PC-9 (cell line): ENCODE measurements around the gene ST3GAL6. TPM values are rescaled to one million over a fixed set of nuclear protein-coding genes. Genes with fewer than 3 reads are reported as not detected.

Experiments used
- BruUV-seq: library from RNA; stranded (reverse); fragments of 400-500 nt; replicated peaks from 2 replicates; lab custom pipeline; 2021; lab: Mats Ljungman, UMichigan
- CTCF ChIA-PET: fragments of 300-600 bp; sonication (Branson Sonifier 250); formaldehyde crosslinking; loops from one replicate; lab custom pipeline; 2022; ENCODE audit warnings: antibody characterized with exemption; lab: Charles Lee
- POLR2A ChIA-PET: fragments of 300-600 bp; sonication (Branson Sonifier 250); formaldehyde crosslinking; loops from one replicate; lab custom pipeline; 2022; ENCODE audit warnings: antibody characterized with exemption; ENCODE audit not compliant: unreplicated experiment; lab: Charles Lee
- DNase-seq, 2 experiments: peaks; one replicate each; pipeline versions ENCODE4 v3.0.0 to v3.0.0-alpha.2; 2015 to 2022; ENCODE audit warnings: mixed read lengths in 1 of 2
- H2AFZ ChIP-seq: fragments of 200-600 bp; sonication (generic); 2 replicates; pipeline ENCODE4 v1.8.1; 2017; ENCODE audit warnings: antibody characterized with exemption
- H3F3A ChIP-seq: fragments of 200-600 bp; sonication (generic); 2 replicates; pipeline ENCODE4 v1.8.1; 2017; ENCODE audit warnings: antibody characterized with exemption, mild to moderate bottlenecking, low read depth; ENCODE audit not compliant: insufficient read depth
- H3K27ac ChIP-seq: fragments of 200-600 bp; sonication (generic); 2 replicates; pipeline ENCODE4 v1.6.1; 2016; ENCODE audit warnings: mixed run types
- H3K27me3 ChIP-seq: fragments of 200-600 bp; sonication (generic); 2 replicates; pipeline ENCODE4 v1.6.1; 2016; ENCODE audit warnings: low read depth, mixed run types; ENCODE audit not compliant: insufficient read depth
- H3K36me3 ChIP-seq: fragments of 200-600 bp; sonication (generic); 2 replicates; pipeline ENCODE4 v1.6.1; 2016; ENCODE audit warnings: low read depth, mixed run types
- H3K4me1 ChIP-seq: fragments of 200-600 bp; sonication (generic); replicated peaks from 2 replicates; pipeline ENCODE4 v1.6.1; 2016; ENCODE audit warnings: mixed run types; ENCODE audit not compliant: insufficient read depth
- H3K4me2 ChIP-seq: fragments of 200-600 bp; sonication (generic); 2 replicates; pipeline ENCODE4 v1.6.1; 2017; ENCODE audit warnings: mixed run types
- H3K4me3 ChIP-seq: fragments of 200-600 bp; sonication (generic); 2 replicates; pipeline ENCODE4 v1.6.1; 2016; ENCODE audit warnings: mixed run types
- H3K79me2 ChIP-seq: fragments of 200-600 bp; sonication (generic); 2 replicates; pipeline ENCODE4 v1.6.1; 2017; ENCODE audit warnings: low read depth, mixed run types
- H3K9me2 ChIP-seq: fragments of 200-600 bp; sonication (generic); 2 replicates; pipeline ENCODE4 v1.8.1; 2017; ENCODE audit warnings: mild to moderate bottlenecking; ENCODE audit not compliant: insufficient read depth
- H3K9me3 ChIP-seq: fragments of 200-600 bp; sonication (generic); 2 replicates; pipeline ENCODE4 v1.8.1; 2016; ENCODE audit warnings: low read depth; ENCODE audit not compliant: insufficient read depth
- H4K20me1 ChIP-seq: fragments of 200-600 bp; sonication (generic); 2 replicates; pipeline ENCODE4 v1.8.1; 2017; ENCODE audit not compliant: insufficient read depth
- EZH2 ChIP-seq: fragments of 200-600 bp; sonication (generic); IDR thresholded peaks from 2 replicates; pipeline ENCODE4 v1.8.0; 2017; ENCODE audit warnings: antibody characterized with exemption, low read depth
- intact Hi-C: fragments of 100-400 bp; cut with micrococcal nuclease; formaldehyde crosslinking; loops from one replicate; pipeline ENCODE4 v1.10.0; 2022; ENCODE audit not compliant: unreplicated experiment
- total RNA-seq: library from RNA; stranded (reverse); gene quantifications from 2 replicates; pipeline ENCODE4 v1.2.3, GENCODE V29; 2021
- TF ChIP-seq, protein P1 (sequence below): fragments of 200-600 bp; sonication (generic); conservative IDR thresholded peaks from 2 replicates; pipeline ENCODE4 v1.6.1; 2017; ENCODE audit warnings: mixed run types, antibody characterized with exemption, mild to moderate bottlenecking, moderate library complexity

ST3GAL6 gene
- total RNA-seq, 1 experiment from 2014 or later = 5.4 TPM

DNA sequence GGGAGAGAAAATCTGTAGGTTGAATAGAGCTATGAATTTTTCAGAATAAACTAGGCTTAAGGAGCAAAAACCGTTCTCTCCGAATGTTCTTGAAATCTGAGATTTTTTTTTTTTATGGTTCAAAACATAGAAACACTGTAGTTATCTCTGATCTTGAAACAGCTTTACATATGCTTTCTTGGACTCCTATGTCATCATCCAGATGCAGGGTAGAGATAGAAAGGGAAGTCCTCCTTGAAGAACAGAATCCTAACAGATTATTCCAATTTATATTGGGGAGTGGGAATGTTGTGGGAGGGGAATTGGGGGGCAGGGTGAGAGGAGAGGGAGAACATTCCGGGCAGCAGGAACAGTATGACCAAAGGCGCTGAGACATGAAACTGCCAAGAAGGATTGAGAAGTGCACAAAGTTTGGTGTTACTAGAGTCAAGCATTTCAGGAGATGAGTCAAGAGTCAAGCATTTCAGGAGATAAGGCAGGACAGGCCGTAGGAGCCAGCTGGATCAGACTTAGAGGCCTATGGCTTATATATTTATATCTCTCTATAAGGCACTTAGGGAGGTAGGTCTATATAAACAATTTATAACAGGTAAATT, 21.9 kb upstream of the ST3GAL6 start:
- Histone ChIP-seq H3F3A (no peaks in the 10 kb centered on the region; the same call in 1 of the 2 replicates), H2AFZ (no peak overlapping the region), H3K79me2 (no peaks in the 10 kb centered on the region), H3K4me2 (peak overlapping the region; percentile 23; the same call in 1 of the 2 replicates), H3K27ac (no peak overlapping the region), H3K9me3 (no peaks in the 10 kb centered on the region), H3K36me3 (no peaks in the 10 kb centered on the region), H3K27me3 (no peaks in the 10 kb centered on the region), H3K4me1 (peaks cover 13% of the 10 kb centered on the region), H3K9me2 (no peaks in the 10 kb centered on the region), H4K20me1 (no peaks in the 10 kb centered on the region), H3K4me3 (no peak overlapping the region)
- DNase-seq = peak; percentile 38 to 57
- no TSS peak for BruUV-seq
- ChIA-PET POLR2A (interaction anchor here (0.7 kb wide), 1 partner anchor 152 kb away, joined by 12 read pairs; no protein-coding TSS in a partner anchor), CTCF (interaction anchor here (0.7 kb wide), 1 partner anchor 46 kb away, joined by 8 read pairs; no protein-coding TSS in a partner anchor)
- intact Hi-C loops = no loop called here
- no peak for TF ChIP-seq EZH2
- TF ChIP-seq, protein P1, sequence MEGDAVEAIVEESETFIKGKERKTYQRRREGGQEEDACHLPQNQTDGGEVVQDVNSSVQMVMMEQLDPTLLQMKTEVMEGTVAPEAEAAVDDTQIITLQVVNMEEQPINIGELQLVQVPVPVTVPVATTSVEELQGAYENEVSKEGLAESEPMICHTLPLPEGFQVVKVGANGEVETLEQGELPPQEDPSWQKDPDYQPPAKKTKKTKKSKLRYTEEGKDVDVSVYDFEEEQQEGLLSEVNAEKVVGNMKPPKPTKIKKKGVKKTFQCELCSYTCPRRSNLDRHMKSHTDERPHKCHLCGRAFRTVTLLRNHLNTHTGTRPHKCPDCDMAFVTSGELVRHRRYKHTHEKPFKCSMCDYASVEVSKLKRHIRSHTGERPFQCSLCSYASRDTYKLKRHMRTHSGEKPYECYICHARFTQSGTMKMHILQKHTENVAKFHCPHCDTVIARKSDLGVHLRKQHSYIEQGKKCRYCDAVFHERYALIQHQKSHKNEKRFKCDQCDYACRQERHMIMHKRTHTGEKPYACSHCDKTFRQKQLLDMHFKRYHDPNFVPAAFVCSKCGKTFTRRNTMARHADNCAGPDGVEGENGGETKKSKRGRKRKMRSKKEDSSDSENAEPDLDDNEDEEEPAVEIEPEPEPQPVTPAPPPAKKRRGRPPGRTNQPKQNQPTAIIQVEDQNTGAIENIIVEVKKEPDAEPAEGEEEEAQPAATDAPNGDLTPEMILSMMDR = no peak

DNA sequence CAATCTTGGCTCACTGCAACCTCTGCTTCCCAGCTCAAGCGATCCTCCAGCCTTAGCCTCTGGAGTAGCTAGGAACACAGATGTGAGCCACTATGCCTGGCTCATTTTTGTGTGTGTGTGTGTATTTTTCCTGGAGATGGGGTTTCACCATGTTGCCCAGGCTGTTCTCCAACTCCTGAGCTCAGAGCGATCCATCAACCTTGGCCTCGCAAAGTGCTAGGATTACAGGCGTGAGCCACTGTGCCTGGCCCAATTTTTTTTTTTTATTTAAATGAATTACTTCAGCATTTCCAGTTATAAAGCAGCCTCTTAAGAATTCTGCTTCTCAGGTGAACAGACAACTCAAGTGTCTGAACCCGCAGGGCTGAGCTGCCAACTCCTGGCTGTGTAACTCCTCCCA, 20.1 kb upstream of the ST3GAL6 start:
- TF ChIP-seq, protein P1 = no peak
- no peak for TF ChIP-seq EZH2
- no peaks in the 10 kb centered on the region for H3K27me3 ChIP-seq
- H3K4me1 ChIP-seq = peaks cover 13% of the 10 kb centered on the region
- no peaks in the 10 kb centered on the region for H3K36me3 ChIP-seq
- no peak overlapping the region for H3K4me3 ChIP-seq
- H3K79me2 ChIP-seq = no peaks in the 10 kb centered on the region
- H3F3A ChIP-seq = no peaks in the 10 kb centered on the region; the same call in 1 of the 2 replicates
- POLR2A ChIA-PET = interaction anchor here (0.6 kb wide), 1 partner anchor 85 kb away, joined by 5 read pairs; no protein-coding TSS in a partner anchor
- BruUV-seq = no TSS peak
- no peak overlapping the region for H2AFZ ChIP-seq
- H3K27ac ChIP-seq = no peak overlapping the region
- H3K9me3 ChIP-seq = no peaks in the 10 kb centered on the region
- H3K9me2 ChIP-seq = no peaks in the 10 kb centered on the region
- CTCF ChIA-PET = interaction anchor here (0.7 kb wide), 2 partner anchors 141 to 329 kb away, joined by 4 to 15 read pairs; no protein-coding TSS in a partner anchor
- no peak overlapping the region for H3K4me2 ChIP-seq
- H4K20me1 ChIP-seq = no peaks in the 10 kb centered on the region
- no peak for DNase-seq
- intact Hi-C loops = no loop called here

DNA sequence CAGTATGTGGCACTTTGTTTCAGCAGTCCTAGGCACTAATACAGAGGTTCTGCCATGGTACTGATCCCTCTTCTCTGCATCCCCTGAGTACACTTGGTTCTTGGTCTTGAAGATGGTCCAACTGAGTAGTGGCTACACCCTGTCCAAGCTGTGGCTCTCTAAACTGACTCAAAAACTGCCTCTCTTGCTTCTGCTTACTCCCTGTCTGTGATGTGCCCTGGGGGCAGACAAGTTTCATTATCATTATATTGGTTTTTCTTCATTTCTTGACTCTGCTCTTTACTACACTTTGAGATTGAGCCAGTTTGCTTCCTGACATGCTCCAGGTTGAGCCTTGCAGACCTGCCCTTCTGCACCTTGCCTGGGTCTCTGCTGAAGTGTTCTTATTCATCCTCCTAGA, 18.9 kb upstream of the ST3GAL6 start:
- Histone ChIP-seq H4K20me1 (no peaks in the 10 kb centered on the region), H3K9me2 (no peaks in the 10 kb centered on the region), H3K79me2 (no peaks in the 10 kb centered on the region), H3K4me2 (no peak overlapping the region), H2AFZ (no peak overlapping the region), H3K27me3 (no peaks in the 10 kb centered on the region), H3K27ac (no peak overlapping the region), H3F3A (no peaks in the 10 kb centered on the region; the same call in 1 of the 2 replicates), H3K9me3 (no peaks in the 10 kb centered on the region), H3K4me1 (peaks cover 13% of the 10 kb centered on the region), H3K4me3 (no peak overlapping the region), H3K36me3 (no peaks in the 10 kb centered on the region)
- no peak for DNase-seq
- TF ChIP-seq EZH2 = no peak
- TF ChIP-seq, protein P1 = no peak
- ChIA-PET POLR2A (no interaction called here), CTCF (no interaction called here)
- no TSS peak for BruUV-seq
- intact Hi-C loops = no loop called here
